Ovary (tissue), 3 donors: ENCODE results near the gene CLEC3A.

Experiments used
- POLR2A ChIP-seq: fragments of 450-650 bp; IDR thresholded peaks from one replicate; pipeline ENCODE4 v1.6.1; 2017; ENCODE audit warnings: antibody characterized with exemption, mild to moderate bottlenecking, moderate library complexity
- TF ChIP-seq, protein P1 (sequence below), 3 donors: fragments of 450-650 bp in 2 of 3; fragments of 200-600 bp in 1 of 3; IDR thresholded peaks; one replicate each; pipeline versions ENCODE4 v1.5.1 to v1.8.0; 2016 to 2022; ENCODE audit warnings: antibody characterized with exemption in 3 of 3, mild to moderate bottlenecking in 1 of 3
- donor health status: DM: no; HTN: no; CAD: no.

- no peak for TF ChIP-seq POLR2A
- TF ChIP-seq, protein P1, sequence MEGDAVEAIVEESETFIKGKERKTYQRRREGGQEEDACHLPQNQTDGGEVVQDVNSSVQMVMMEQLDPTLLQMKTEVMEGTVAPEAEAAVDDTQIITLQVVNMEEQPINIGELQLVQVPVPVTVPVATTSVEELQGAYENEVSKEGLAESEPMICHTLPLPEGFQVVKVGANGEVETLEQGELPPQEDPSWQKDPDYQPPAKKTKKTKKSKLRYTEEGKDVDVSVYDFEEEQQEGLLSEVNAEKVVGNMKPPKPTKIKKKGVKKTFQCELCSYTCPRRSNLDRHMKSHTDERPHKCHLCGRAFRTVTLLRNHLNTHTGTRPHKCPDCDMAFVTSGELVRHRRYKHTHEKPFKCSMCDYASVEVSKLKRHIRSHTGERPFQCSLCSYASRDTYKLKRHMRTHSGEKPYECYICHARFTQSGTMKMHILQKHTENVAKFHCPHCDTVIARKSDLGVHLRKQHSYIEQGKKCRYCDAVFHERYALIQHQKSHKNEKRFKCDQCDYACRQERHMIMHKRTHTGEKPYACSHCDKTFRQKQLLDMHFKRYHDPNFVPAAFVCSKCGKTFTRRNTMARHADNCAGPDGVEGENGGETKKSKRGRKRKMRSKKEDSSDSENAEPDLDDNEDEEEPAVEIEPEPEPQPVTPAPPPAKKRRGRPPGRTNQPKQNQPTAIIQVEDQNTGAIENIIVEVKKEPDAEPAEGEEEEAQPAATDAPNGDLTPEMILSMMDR (IDR thresholded peaks at IDR 0.05), result no peak
Measured at GRCh38 chr16:77991701-77992100, 30.6 kb upstream of the CLEC3A start.
